Parathyroid adenoma (tissue), 2 donors: ENCODE results near the gene GID8.

Source experiments
- H2AFZ ChIP-seq: fragments of 300-600 bp; sonication (generic); one replicate; pipeline ENCODE4 v1.7.0; 2017; ENCODE audit warnings: antibody characterized with exemption, mild to moderate bottlenecking
- H3K27ac ChIP-seq: fragments of 300-600 bp; sonication (generic); one replicate; pipeline ENCODE4 v1.7.0; 2017
- H3K27me3 ChIP-seq: fragments of 300-600 bp; sonication (generic); one replicate; pipeline ENCODE4 v1.7.0; 2017; ENCODE audit warnings: low read length; ENCODE audit not compliant: control insufficient read depth, insufficient read depth
- H3K36me3 ChIP-seq: fragments of 300-600 bp; sonication (generic); one replicate; pipeline ENCODE4 v1.7.0; 2017; ENCODE audit warnings: low read length; ENCODE audit not compliant: control insufficient read depth, insufficient read depth
- H3K4me1 ChIP-seq: fragments of 300-600 bp; sonication (generic); one replicate; pipeline ENCODE4 v1.7.0; 2017; ENCODE audit warnings: control low read depth
- H3K4me2 ChIP-seq: fragments of 300-600 bp; sonication (generic); one replicate; pipeline ENCODE4 v1.7.0; 2017; ENCODE audit warnings: low read length
- H3K4me3 ChIP-seq: fragments of 300-600 bp; sonication (generic); one replicate; pipeline ENCODE4 v1.7.0; 2017; ENCODE audit warnings: low read depth, low read length
- H3K79me2 ChIP-seq: fragments of 300-600 bp; sonication (generic); one replicate; pipeline ENCODE4 v1.7.0; 2017; ENCODE audit warnings: control low read depth
- H3K9ac ChIP-seq: fragments of 300-600 bp; sonication (generic); one replicate; pipeline ENCODE4 v1.7.0; 2017; ENCODE audit warnings: mild to moderate bottlenecking
- H3K9me3 ChIP-seq: fragments of 300-600 bp; sonication (generic); one replicate; pipeline ENCODE4 v1.7.0; 2017; ENCODE audit warnings: low read length; ENCODE audit not compliant: control insufficient read depth
- TF ChIP-seq, protein P1 (sequence below): fragments of 300-600 bp; sonication (generic); IDR thresholded peaks from one replicate; pipeline ENCODE4 v1.7.0; 2017; ENCODE audit warnings: antibody characterized with exemption, mild to moderate bottlenecking
- donor health status: primary hyperparathyroidism.

The GID8 gene

DNA sequence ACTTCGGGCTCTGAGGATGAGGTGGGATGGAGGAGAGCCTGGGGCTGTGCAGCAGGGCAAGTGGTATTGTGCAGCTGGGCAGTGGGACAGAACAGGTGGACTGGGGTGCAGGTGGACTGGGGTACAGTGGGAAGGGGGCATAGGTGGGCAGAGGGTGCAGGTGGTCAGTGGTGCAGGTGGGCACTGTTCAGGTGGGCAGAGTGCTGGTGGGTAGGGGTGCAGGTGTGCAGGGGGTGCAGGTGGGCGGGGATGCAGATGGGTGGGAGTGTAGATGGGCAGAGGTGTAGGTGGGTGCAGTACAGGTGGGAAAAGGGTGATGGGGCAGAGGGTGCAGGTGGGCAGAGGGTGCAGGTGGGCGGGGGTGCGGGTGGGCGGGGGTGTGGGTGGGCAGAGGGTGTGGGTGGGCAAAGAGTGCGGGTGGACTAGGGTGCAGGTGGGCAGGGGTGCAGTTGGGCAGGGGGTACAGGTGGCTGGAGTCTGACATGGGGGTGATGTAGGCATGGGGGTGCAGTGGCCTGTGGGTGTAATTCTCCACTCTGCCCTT is 48.4 kb downstream of the GID8 start:
- TF ChIP-seq, protein P1, sequence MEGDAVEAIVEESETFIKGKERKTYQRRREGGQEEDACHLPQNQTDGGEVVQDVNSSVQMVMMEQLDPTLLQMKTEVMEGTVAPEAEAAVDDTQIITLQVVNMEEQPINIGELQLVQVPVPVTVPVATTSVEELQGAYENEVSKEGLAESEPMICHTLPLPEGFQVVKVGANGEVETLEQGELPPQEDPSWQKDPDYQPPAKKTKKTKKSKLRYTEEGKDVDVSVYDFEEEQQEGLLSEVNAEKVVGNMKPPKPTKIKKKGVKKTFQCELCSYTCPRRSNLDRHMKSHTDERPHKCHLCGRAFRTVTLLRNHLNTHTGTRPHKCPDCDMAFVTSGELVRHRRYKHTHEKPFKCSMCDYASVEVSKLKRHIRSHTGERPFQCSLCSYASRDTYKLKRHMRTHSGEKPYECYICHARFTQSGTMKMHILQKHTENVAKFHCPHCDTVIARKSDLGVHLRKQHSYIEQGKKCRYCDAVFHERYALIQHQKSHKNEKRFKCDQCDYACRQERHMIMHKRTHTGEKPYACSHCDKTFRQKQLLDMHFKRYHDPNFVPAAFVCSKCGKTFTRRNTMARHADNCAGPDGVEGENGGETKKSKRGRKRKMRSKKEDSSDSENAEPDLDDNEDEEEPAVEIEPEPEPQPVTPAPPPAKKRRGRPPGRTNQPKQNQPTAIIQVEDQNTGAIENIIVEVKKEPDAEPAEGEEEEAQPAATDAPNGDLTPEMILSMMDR: no peak
- Histone ChIP-seq H3K27ac (no peak overlapping the region), H3K27me3 (no peaks in the 10 kb centered on the region), H3K4me2 (no peak overlapping the region), H3K4me1 (no peaks in the 10 kb centered on the region), H3K36me3 (no peaks in the 10 kb centered on the region), H3K9ac (no peak overlapping the region), H2AFZ (no peak overlapping the region), H3K4me3 (no peak overlapping the region), H3K9me3 (no peaks in the 10 kb centered on the region), H3K79me2 (no peaks in the 10 kb centered on the region)

- Histone ChIP-seq H3K27ac (no peak overlapping the region), H3K4me3 (no peak overlapping the region), H2AFZ (no peak overlapping the region), H3K4me2 (no peak overlapping the region), H3K36me3 (no peaks in the 10 kb centered on the region), H3K4me1 (no peaks in the 10 kb centered on the region), H3K9ac (no peak overlapping the region), H3K9me3 (no peaks in the 10 kb centered on the region), H3K27me3 (no peaks in the 10 kb centered on the region), H3K79me2 (no peaks in the 10 kb centered on the region)
- TF ChIP-seq, protein P1: no peak
Measured at GRCh38 chr20:62987114-62987513, 49.2 kb downstream of the GID8 start.

- H3K4me2 ChIP-seq: no peak overlapping the region
- no peaks in the 10 kb centered on the region for H3K79me2 ChIP-seq
- H3K9me3 ChIP-seq: no peaks in the 10 kb centered on the region
- H3K4me1 ChIP-seq: no peaks in the 10 kb centered on the region
- H3K9ac ChIP-seq: no peak overlapping the region
- TF ChIP-seq, protein P1: no peak
- H3K4me3 ChIP-seq: no peak overlapping the region
- H3K36me3 ChIP-seq: no peaks in the 10 kb centered on the region
- no peaks in the 10 kb centered on the region for H3K27me3 ChIP-seq
- no peak overlapping the region for H3K27ac ChIP-seq
- H2AFZ ChIP-seq: no peak overlapping the region
Measured at GRCh38 chr20:62989201-62989601, 51.3 kb downstream of the GID8 start.

DNA sequence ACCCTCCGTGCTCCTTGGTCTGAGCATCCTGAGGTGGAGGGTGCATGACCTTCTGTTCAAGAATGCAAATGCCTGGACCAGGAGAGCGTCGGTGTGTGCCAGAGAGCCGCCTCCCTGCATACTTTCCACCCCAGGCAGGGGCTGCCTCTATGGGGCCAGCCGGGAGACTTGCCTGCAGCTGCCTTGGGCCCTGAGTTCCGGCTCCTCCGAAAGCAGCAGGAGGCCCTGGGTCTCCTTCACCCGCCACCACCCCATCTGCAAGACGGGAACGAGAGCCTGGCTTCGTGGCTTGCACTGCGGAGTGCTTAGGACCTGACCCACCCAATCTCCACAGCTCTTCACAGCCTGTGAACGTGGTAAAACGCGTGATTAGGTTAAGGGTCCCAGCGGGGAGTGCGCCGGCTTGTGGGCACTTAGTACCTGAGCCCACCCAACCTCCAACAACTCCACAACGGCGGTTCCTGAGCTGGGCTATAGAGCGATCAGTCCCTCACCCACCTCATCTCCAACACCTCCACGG is 52.4 kb downstream of the GID8 start:
- no peak overlapping the region for H3K4me2 ChIP-seq
- H3K27me3 ChIP-seq: no peaks in the 10 kb centered on the region
- no peak overlapping the region for H3K27ac ChIP-seq

More for the DNA sequence above, 52.4 kb downstream of the GID8 start:
- Histone ChIP-seq H3K9ac (no peak overlapping the region), H2AFZ (no peak overlapping the region), H3K36me3 (no peaks in the 10 kb centered on the region), H3K4me3 (no peak overlapping the region), H3K4me1 (no peaks in the 10 kb centered on the region), H3K79me2 (no peaks in the 10 kb centered on the region), H3K9me3 (no peaks in the 10 kb centered on the region)
- TF ChIP-seq, protein P1: no peak
